ENCODE results near the gene KREMEN1.
A peak's percentile ranks its signal among the peaks of the same experiment; 100 is the strongest.

The KREMEN1 gene

GRCh38 chr22:29048822-29049654, 23.8 kb upstream of the KREMEN1 start:
- DNase-seq (ENCODE audit: low read depth in 4 of 4, low spot score in 1 of 4): no peak

GRCh38 chr22:29049655-29050263, 23.1 kb upstream of the KREMEN1 start:
- no peak for DNase-seq (ENCODE audit: low read depth in 4 of 4, low spot score in 1 of 4)

- DNase-seq (ENCODE audit: low read depth in 4 of 4, low spot score in 1 of 4): no peak
Measured at GRCh38 chr22:29050457-29050856, 22.4 kb upstream of the KREMEN1 start.

- DNase-seq (ENCODE audit: low read depth in 4 of 4, low spot score in 1 of 4): no peak
Measured at GRCh38 chr22:29053048-29053702, 19.7 kb upstream of the KREMEN1 start.

GRCh38 chr22:29054251-29054767, 18.5 kb upstream of the KREMEN1 start:
- no peak for DNase-seq (ENCODE audit: low read depth in 4 of 4, low spot score in 1 of 4)

GRCh38 chr22:29055192-29055830, 17.5 kb upstream of the KREMEN1 start:
- DNase-seq (ENCODE audit: low read depth in 4 of 4, low spot score in 1 of 4): no peak

- no peak for DNase-seq (ENCODE audit: low read depth in 4 of 4, low spot score in 1 of 4)
Measured at GRCh38 chr22:29056472-29056871, 16.4 kb upstream of the KREMEN1 start.

- no peak for DNase-seq (ENCODE audit: low read depth in 4 of 4, low spot score in 1 of 4)
Measured at GRCh38 chr22:29060251-29060869, 12.5 kb upstream of the KREMEN1 start.

GRCh38 chr22:29060931-29061330, 11.9 kb upstream of the KREMEN1 start:
- DNase-seq (ENCODE audit: low read depth in 4 of 4, low spot score in 1 of 4): no peak

GRCh38 chr22:29061773-29062172, 11.1 kb upstream of the KREMEN1 start, which contains the start of gene C22orf31:
Gene C22orf31, minus strand, starts transcription at chr22:29061831. Its CDS starts 39 bp downstream, at chr22:29061792.
- DNase-seq (ENCODE audit: low read depth in 4 of 4, low spot score in 1 of 4): no peak

GRCh38 chr22:29062286-29062821, 10.5 kb upstream of the KREMEN1 start:
- no peak for DNase-seq (ENCODE audit: low read depth in 4 of 4, low spot score in 1 of 4)

GRCh38 chr22:29065468-29066190, 7.2 kb upstream of the KREMEN1 start:
- no peak for DNase-seq (ENCODE audit: low read depth in 4 of 4, low spot score in 1 of 4)

- DNase-seq (ENCODE audit: low read depth in 4 of 4, low spot score in 1 of 4): no peak
Measured at GRCh38 chr22:29069463-29069862, 3.4 kb upstream of the KREMEN1 start.

GRCh38 chr22:29070490-29070889, 2.3 kb upstream of the KREMEN1 start:
- DNase-seq (ENCODE audit: low read depth in 4 of 4, low spot score in 1 of 4): no peak

- DNase-seq (ENCODE audit: low read depth in 4 of 4, low spot score in 1 of 4): peak in 2 of 4 experiments; percentile 19 to 22
Measured at GRCh38 chr22:29071261-29072045, 1.4 kb upstream of the KREMEN1 start.

GRCh38 chr22:29072193-29072978, 449 bp upstream of the KREMEN1 start:
- peak; percentile 46 to 82 (median 72) for DNase-seq (ENCODE audit: low read depth in 4 of 4, low spot score in 1 of 4)

- no peak for DNase-seq (ENCODE audit: low read depth in 4 of 4, low spot score in 1 of 4)
Measured at GRCh38 chr22:29073618-29074275, 912 bp downstream of the KREMEN1 start.

- DNase-seq (ENCODE audit: low read depth in 4 of 4, low spot score in 1 of 4): no peak
Measured at GRCh38 chr22:29074276-29074772, 1.5 kb downstream of the KREMEN1 start.

All from stimulated activated CD4-positive, alpha-beta T cell treated with anti-CD3 and anti-CD28 coated beads, Interleukin-1b, Interleukin-23, amount 100 ng/mL, for 24 hours (primary cell).